ENCODE measurements around the gene TRIO. TPM values are rescaled to one million over a fixed set of nuclear protein-coding genes. Genes with fewer than 3 reads are reported as not detected.
A peak's percentile ranks its signal among the peaks of the same experiment; 100 is the strongest.

Gene TRIO
- total and polyA plus RNA-seq, 12 donors, result 26.2 to 85.2 (median 61.9) TPM

GRCh38 chr5:14258840-14259239 lies 115.7 kb downstream of the TRIO start:
- DNase-seq (peak in 1 of 2 donors; percentile 46), ATAC-seq (peak; percentile 32 to 70 (median 60))
- H3K27ac ChIP-seq, result peak overlapping the region in 5 of 10 donors; percentile 38 to 73 (median 65)
- no peaks in the 10 kb centered on the region for H3K27me3 ChIP-seq
- H3K4me1 ChIP-seq, result peaks cover 0 to 85% (median 54%) of the 10 kb centered on the region in 9 donors
- H3K4me3 ChIP-seq, result peak overlapping the region in 1 of 10 donors; percentile 19
- TF ChIP-seq CTCF (IDR thresholded peaks at IDR 0.05), result peak in 5 of 9 donors; percentile 13 to 47 (median 36)
- 47 to 65% methylated on average over 11 of the region's 11 CpGs for WGBS, 2 donors
- no peaks in the 10 kb centered on the region for H3K36me3 ChIP-seq
- intact Hi-C loops (cut with DNase I), result loop anchor here in 2 of 10 donors (5.0 to 10.0 kb wide), 2 partner anchors 54 to 112 kb away; no protein-coding TSS in a partner anchor
- H3K9me3 ChIP-seq, result peaks cover 0 to 18% (median 0%) of the 10 kb centered on the region in 11 donors

GRCh38 chr5:14260637-14261036 lies 117.5 kb downstream of the TRIO start:
- no peaks in the 10 kb centered on the region for H3K27me3 ChIP-seq
- H3K4me3 ChIP-seq, result no peak overlapping the region
- TF ChIP-seq CTCF (IDR thresholded peaks at IDR 0.05), result no peak
- DNase-seq (no peak), ATAC-seq (no peak)
- peaks cover 0 to 11% (median 0%) of the 10 kb centered on the region in 11 donors for H3K9me3 ChIP-seq
- H3K27ac ChIP-seq, result no peak overlapping the region
- WGBS, 2 donors, result 35 to 42% methylated on average over 2 of the region's 2 CpGs
- peaks cover 0 to 85% (median 52%) of the 10 kb centered on the region in 9 donors for H3K4me1 ChIP-seq
- no peaks in the 10 kb centered on the region for H3K36me3 ChIP-seq
- intact Hi-C loops (cut with DNase I), result loop anchor here in 2 of 10 donors (5.0 to 10.0 kb wide), 2 partner anchors 38 to 116 kb away; partner anchors contain the start of gene TRIO (in 1 of the 2)

GRCh38 chr5:14261235-14261634 lies 118.1 kb downstream of the TRIO start:
- 73 to 76% methylated on average over 5 of the region's 5 CpGs for WGBS, 2 donors
- DNase-seq (no peak), ATAC-seq (no peak)
- Histone ChIP-seq H3K4me3 (no peak overlapping the region), H3K4me1 (peaks cover 0 to 82% (median 55%) of the 10 kb centered on the region in 9 donors), H3K9me3 (peaks cover 0 to 5% (median 0%) of the 10 kb centered on the region in 11 donors), H3K27ac (no peak overlapping the region), H3K36me3 (no peaks in the 10 kb centered on the region), H3K27me3 (no peaks in the 10 kb centered on the region)
- no peak for TF ChIP-seq CTCF (IDR thresholded peaks at IDR 0.05)
- intact Hi-C loops (cut with DNase I), result loop anchor here in 2 of 10 donors (5.0 to 10.0 kb wide), 2 partner anchors 39 to 116 kb away; partner anchors contain the start of gene TRIO (in 1 of the 2)

- Histone ChIP-seq H3K27me3 (no peaks in the 10 kb centered on the region), H3K4me1 (peaks cover 0 to 82% (median 58%) of the 10 kb centered on the region in 9 donors), H3K36me3 (no peaks in the 10 kb centered on the region), H3K9me3 (no peaks in the 10 kb centered on the region), H3K4me3 (no peak overlapping the region), H3K27ac (no peak overlapping the region)
- 87 to 89% methylated on average over 12 of the region's 12 CpGs for WGBS, 2 donors
- TF ChIP-seq CTCF (IDR thresholded peaks at IDR 0.05), result no peak
- ATAC-seq (no peak), DNase-seq (no peak)
- intact Hi-C loops (cut with DNase I), result loop anchor here in 2 of 10 donors (5.0 to 10.0 kb wide), 2 partner anchors 40 to 117 kb away; partner anchors contain the start of gene TRIO (in 1 of the 2)
These were observed 118.9 kb downstream of the TRIO start for GRCh38 chr5:14261856-14262611.

All from heart right ventricle (tissue), 16 donors.